NCI-H2081 treated with DMSO at 0.1 percent for 48 hours (cell line): Measurements from ENCODE around the gene TBC1D19.
A peak's percentile ranks its signal among the peaks of the same experiment; 100 is the strongest.
"Not testable (repeated sequence)": the region's sequence is repeated elsewhere in the genome, so short reads cannot be mapped to it uniquely, and the experiment has no call there.

Experiments used
- DNase-seq: peaks from one replicate; lab custom pipeline; 2025; lab: John Stamatoyannopoulos, UW

TBC1D19 gene, protein sequence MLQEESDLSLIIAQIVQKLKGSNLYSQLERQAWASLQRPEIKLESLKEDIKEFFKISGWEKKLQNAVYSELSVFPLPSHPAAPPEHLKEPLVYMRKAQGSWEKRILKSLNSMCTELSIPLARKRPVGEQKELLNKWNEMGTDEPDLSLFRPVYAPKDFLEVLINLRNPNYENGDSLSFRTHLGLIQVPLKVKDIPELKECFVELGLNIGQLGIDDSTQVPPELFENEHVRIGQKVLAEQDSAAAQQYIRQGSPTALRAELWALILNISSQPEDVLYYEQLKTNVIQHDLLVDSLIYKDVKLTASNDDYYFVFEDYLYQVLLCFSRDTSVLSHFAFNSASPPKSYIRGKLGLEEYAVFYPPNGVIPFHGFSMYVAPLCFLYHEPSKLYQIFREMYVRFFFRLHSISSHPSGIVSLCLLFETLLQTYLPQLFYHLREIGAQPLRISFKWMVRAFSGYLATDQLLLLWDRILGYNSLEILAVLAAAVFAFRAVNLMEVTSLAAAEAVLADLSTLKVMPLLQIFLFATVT

DNA sequence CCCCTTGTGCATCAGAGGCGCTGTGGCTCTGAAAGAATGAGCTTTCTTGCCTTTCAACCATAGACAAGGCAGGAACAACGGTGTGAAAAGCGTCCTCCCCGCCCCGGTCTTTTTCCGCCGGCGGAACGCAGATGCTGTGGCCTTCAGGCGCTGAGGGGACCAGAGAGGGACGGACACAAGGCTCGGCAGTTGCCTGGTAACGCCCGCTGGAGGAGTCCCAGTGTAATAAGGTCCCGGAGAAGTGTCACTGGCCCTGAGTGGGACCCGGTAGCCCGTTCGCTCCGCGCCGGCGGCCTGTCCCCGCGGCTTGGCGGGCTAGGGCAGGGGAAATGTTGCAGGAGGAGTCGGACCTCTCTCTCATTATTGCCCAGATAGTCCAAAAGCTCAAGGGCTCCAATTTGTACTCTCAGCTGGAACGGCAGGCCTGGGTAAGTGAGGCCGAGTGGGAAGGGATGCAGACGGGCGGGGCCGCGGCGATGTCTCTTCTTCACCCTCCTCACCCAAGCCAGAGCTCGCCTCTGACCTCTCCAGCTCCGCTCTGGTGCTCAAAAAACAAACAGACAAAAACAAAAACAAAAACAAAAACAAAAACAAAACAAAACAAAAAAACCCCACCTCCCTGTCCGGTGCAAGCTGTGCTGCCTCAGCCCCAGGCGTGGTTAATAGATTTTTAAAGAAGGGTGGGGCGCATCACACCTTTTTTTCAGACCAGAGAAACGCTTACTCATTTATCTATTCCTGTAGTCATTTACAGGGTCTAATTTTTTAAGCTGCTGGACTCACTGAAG, at the start of gene TBC1D19:
TBC1D19 (plus strand) TSS at position 220 of the 788 bp plus-strand sequence; CDS start at position 330, 110 bp downstream.
- peak; percentile 87 for DNase-seq

DNA sequence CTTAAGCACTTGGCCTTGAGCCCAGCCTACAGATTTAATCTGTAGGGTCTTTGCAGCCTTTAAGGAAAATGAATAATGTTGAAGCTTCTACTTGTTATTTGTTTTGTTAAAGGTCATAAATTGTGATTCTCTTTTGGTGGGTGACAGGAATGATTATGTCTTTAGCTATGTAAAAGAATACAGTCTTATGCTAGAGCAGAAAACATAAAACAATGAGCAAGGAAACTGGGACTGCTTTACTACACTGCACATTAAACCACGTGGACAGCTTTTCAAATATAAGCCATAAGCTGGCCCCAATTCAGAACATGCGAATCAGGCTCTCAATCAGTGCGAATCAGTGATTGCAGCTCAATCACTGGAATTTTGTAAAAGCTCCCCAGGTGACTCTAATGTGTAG, 40.9 kb upstream of the TBC1D19 start:
- DNase-seq = no peak

DNA sequence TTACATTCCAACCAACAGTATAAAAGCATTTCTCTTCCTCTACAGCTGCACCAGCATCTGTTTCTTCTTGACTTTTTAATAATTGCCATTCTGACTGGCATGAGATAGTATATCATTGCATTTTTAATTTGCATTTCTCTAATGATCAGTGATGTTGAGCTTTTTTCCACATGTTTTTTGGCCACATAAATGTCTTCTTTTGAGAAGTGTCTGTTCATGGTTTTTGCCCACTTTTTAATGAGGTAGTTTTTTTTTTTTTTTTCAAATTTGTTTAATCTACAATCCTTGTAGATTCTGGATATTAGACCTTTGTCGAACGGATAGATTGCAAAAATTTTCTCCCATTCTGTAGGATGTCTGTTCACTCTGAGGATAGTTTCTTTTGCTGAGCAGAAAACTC, 39.5 kb upstream of the TBC1D19 start:
- DNase-seq = no peak

DNA sequence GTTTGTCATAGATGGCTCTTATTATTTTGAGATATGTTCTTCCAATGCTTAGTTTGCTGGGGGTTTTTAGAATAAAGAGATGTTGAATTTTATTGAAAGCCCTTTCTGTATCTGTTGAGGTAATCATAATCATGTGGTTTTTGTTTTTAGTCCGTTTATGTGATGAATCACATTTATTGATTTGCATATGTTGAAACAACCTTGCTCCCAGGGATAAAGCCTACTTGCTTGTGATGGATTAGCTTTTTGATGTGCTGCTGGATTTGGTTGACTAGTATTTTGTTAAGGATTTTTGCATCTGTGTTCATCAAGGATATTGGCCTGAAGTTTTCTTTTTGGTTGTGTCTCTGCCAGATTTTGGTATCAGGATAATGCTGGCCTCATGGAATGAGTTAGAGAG, 35.5 kb upstream of the TBC1D19 start:
- DNase-seq = not testable (repeated sequence)

DNA sequence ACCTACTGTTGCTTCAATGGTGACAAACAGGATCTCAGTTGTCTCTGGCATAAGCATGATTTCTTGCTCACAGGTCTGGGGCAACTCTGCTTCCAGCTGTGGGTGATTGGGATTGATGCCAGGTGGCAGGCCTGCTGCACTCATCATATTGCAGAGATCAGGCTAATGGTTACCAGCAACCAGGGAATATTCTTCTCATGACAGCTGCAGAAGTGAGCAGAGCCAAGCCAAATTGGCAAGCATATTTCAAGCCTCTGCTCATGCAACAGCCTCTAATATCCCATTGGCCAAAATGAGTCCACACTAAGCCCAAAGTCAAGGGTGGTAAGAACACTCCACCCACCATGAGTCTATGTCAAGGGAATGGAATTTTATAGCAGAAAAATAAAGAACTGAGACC, 26.7 kb upstream of the TBC1D19 start:
- no peak for DNase-seq

DNA sequence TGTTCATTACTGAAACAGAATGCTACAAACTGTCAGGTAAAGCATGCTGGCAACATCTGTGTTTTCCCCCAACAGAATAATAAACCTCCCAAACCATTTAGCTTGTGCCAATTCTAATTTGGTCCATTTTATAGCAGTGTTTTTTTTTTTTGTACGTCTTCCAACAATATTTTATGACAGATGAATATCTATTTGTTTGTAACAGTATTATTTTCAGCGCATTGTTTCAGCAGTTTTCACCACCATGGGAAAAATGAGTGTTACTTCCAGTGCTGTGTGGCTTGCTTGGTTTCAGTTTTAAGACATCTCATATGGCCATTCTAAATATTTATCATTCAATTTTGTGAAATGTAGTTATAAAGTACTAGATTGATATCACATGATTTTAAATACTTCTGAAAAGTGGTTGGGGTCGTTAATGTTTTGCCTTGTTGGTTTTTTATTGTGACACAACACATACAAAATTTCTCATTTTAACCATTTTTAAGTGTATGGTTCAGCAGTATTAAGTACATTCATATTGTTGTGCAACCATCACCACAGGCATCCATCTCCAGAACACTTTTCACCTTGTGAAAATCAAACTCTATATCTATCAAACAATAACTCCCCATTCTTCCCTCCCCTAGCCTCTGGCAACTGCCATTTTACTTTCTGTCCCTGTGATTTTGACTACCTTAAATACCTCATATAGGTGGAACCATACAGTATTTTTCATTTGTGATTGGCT, 25.6 kb upstream of the TBC1D19 start:
- DNase-seq = no peak

DNA sequence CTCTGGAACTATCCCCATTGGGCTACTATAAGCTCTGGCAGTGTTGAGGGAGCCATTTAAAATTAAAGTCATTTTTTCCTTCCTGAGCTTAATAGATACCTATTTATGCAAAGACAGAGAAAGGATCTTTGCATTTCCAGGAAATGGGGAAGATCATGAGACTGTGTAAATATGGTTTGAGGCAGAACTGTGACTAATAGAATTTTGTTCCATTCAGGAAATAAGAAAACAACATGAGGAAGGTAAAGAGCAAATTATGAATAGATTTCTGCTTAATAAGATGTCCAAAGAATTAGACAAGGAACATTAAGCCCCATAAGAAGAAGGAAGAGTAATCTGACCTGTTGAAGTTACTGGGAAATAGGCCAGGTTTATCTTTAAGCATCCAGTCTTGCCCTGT, 17.8 kb upstream of the TBC1D19 start:
- DNase-seq = no peak

DNA sequence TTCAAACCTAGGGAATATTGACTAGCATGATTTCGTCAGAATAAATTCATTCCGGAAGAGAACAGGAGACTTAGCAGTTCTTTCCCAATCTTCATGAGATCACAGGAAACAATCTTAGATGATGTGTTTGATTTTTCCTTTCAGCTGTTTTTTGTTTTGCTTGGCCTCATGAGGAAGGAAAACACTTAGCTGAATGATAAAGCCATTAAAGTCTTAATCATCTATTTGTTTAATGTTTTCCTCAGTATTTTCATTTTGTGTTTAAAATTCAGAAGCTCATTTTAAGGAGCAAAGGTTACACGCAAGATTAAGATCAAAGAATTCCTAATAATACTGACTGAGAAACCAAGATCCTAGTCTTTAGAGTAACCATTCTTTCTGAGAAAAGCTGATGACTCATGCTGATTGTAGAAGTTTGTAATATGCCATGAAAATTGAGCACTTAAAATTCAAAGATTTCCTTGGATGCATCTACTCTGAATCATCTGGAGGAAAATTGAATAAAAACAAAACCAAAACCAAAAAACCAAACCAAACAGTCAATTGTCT, 15.4 kb upstream of the TBC1D19 start:
- DNase-seq = no peak

DNA sequence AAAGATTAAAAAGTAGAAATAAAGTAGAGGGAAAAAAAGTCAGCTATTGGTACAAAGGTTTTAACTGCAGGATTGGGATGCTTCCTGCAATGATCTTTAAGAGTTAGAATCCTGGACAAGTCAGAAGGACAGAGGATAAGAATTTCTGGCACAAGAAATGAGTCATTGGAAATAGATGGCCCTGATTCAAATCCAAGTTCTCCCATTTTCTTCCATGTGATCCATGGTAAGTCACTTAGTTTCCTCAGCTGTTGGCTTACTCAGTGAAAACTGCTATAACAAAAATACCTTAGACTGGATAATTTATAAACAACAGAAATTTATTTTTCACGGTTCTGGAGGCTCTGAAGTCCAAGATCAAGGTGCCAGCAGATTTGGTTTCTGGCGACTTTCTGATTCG, 13.3 kb upstream of the TBC1D19 start:
- DNase-seq = no peak

DNA sequence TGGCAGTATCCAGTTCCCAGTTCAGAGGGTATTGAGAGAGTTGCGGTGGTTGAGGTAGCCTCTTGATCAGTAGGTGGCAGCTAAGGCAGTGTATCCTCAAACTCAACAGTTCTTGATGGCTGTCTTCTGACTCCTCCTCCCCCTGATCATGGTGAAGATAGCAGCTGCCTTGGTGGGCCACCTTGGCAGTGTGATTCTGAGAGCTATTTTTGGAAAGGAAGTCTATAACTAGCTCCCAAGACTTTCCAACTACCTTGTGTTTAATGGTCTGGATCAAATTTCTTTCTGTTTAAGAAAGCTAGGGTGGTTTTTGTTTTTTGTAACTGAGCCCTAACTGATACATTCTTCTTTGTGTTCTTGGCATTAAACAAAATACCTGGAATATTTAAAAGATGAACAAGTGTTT, 10.5 kb upstream of the TBC1D19 start:
- no peak for DNase-seq

DNA sequence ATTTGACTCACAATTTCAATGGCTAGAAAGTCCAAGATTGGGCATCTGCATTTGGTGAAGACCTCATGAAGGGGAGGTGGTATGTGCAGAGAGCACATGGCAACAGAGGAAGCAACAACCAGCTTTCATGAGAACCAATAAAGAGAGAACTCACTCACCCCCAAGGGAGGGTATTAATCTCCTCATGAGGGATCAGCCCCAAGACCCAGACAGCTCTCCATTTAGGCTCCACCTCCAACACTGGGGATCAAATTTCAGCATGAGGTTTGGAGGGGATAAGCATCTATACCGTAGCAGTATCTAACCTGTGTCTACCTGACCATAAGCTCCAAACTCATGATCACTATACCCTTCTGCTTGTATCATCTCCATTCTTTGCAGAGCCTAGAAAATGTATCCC, 9.3 kb upstream of the TBC1D19 start:
- DNase-seq = no peak

DNA sequence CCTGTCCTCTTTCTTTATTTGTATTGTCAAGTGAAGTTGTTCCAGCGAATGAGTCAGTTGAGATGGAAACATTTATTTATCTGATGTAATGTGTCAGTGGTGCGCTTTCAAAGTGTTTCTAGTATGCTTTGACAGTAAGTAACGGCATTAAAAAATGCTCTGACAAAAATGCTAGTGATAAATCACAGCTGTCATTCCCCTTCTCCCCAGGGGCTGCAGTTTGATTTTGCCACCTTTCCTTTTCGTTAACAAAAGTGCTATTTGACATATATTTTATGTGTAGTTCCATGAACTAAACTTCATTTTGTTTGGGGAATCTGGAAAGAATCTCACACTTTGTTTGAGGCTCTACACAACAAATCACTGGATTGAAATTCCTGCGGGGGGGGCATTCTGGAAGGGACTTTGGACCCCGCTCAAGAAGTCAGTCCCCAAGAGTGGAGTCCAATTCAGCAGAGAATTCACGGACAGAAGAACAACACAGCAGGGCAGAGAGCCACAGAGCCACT, 7.6 kb upstream of the TBC1D19 start:
- no peak for DNase-seq

DNA sequence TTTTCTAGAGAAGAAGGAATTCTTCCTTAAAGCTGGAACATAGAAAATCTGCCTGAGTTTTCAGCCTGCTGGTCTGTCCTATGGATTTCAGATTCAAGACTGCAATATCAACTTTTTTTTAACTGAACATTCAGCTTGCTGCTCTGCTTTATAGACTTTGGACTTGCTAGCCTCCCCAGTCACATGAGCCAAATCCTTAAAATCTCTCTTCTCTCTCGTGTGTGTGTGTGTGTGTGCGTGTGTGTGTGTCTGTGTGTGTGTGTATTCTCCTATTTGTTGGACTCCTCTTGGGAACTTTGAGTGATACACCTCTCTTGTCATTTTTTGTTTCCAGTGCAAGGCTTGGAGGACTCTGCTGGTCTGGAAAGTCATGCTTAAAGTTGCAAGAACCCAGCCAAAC, 6.8 kb upstream of the TBC1D19 start:
- DNase-seq = no peak

DNA sequence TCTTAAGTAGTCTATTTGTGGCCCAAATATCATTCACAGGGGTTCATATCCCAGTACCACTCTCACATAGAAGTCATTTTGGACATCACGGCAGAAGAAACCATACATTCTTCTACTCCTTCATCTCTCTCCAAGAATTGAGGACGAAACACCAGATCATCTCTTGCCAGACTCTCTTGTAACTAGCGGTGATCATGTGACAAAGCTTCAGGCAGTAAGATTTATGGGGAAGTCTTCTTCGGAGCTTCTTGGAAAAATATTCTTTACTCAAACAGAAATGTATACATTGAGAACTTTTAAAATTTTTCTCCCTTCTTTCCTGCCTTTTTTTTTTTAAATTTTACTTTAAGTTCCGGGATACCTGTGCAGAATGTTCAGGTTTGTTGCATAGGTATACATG, 4.7 kb upstream of the TBC1D19 start:
- DNase-seq = no peak

DNA sequence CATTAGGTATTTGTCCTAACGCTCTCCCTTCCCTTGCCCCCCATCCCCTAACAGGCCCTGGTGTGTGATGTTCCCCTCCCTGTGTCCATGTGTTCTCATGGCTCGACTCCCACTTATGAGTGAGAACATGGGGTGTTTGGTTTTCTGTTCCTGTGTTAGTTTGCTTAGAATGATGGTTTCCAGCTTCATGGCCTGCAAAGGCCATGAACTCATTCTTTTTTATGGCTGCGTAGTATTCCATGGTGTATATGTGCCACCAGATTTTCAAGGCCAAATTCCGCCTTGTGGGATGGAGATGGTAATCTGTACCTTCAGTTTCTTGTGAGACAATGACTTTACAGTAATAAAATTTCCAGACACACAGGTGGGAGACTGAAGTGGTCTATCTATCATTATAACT, 2.5 kb upstream of the TBC1D19 start:
- not testable (repeated sequence) for DNase-seq

DNA sequence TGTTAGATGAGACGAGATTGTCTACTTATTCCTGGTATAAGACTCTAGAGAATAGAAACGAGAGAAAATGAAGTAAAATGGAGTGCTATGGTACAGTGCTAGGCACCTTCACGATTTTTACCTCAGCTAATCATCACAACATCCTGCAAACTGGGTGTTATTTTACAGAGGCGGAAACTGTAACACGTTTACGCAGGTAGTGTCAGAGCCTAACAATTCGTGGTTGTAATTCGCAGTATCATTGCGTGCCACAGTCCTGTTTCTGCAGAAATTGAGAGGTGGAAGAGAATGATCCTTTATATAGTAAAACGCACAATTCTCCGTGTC, 383 bp upstream of the TBC1D19 start:
- peak; percentile 87 for DNase-seq

DNA sequence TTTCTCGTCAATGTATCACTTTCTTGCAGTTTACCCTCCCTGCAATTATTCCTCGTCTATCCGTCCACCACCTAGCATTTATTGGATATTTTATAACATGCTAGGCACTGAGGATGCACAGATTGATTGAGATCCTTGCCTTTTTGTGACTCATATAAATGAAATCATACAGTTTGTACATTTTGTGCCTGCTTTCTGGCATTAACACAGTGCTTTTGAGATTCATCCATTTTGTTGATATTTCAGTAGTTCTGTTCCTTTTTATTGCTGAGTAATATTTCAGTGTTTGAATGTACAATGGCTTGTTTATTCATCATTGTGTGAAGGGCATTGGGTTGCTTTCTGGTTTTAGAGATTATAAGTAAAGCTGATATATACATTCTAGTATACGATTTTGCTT, 841 bp downstream of the TBC1D19 start:
- no peak for DNase-seq

DNA sequence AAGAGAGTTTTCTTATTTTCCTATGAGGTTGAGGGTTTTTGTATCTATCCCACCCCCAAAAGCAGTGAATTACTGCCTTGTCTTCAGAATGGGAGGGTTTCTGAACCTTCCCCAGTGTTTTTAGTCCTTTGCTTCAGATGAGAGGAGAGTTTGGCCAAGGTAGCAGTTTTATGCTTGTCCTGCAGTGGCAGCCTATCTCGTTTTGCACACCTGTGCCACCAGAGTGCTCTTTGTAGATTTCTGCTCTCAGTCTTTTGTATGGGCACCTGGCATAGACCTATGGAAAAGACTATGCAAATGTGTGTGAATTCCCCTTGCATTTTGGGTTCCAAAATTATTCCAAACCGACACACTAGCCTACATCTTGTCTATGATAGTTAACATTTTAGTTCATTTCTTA, 5.8 kb downstream of the TBC1D19 start:
- no peak for DNase-seq

DNA sequence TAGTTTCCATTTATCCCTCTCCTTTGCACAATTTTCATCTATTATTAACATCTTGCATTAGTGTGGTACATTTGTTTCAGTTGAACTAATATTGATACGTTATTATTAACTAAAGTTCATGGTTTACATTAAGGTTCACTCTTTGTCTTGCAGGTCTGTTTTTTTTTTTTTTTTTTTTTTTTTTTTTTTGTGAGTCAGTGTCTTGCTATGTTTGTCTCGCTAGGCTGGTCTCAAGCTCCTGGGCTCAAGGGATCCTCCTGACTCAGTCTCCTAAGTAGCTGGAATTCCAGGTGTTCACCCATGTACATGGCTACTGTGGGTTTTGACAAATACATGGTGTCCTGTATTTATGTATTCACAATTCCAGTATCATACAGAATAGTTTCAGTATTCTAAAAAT, 6.8 kb downstream of the TBC1D19 start:
- DNase-seq = no peak

DNA sequence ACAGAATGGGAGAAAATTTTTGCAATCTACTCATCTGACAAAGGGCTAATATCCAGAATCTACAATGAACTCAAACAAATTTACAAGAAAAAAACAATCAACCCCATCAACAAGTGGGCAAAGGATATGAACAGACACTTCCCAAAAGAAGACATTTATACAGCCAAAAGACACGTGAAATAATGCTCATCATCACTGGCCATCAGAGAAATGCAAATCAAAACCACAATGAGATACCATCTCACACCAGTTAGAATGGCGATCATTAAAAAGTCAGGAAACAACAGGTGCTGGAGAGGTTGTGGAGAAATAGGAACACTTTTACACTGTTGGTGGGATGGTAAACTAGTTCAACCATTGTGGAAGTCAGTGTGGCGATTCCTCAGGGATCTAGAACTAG, 9.7 kb downstream of the TBC1D19 start:
- not testable (repeated sequence) for DNase-seq

DNA sequence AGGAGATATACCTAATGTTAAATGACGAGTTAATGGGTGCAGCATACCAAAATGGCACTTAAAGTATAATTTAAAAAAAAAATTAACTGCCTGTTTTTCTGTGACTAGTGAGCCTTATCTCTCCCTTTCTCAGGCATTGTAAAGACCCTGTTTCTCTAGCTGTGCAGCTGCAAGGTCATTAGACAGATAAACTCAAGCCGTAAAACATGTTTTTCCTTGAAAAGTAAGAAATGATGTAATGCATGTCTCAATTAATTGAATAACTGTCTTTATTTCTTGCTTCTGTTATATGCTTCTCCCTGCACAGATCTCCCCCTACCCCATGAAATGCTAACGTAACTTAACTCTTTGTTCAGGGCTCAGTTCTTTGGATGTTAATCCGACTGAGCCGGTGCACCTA, 10.5 kb downstream of the TBC1D19 start:
- no peak for DNase-seq

DNA sequence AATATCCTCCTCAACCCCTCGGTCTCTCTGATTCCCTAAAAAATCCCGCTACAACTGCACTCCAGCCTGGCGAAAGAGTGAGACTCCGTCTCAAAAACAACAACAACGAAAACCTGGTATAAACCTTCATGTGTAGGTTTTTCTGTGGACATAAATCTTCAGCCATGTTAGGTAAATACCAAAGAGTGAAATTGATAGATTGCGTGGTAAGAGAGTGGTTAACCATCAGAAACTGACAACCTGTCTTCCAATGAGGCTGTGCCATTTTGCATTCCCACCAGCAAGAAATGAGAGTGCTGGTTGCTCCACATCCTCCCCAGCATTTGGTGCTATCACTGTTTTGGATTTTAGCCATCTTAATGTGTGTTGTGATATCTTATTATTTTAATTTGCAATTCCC, 10.9 kb downstream of the TBC1D19 start:
- no peak for DNase-seq
